Measurements from ENCODE around the gene TNPO2. TPM values are rescaled to one million over a fixed set of nuclear protein-coding genes. Genes with fewer than 3 reads are reported as not detected.

TNPO2 gene
- total and polyA plus RNA-seq, 4 donors, result 29.5 to 63.0 (median 43.1) TPM

GRCh38 chr19:12711187-12711586 lies 12.5 kb downstream of the TNPO2 start:
- no peaks in the 10 kb centered on the region for H3K27me3 ChIP-seq (ENCODE audit: control insufficient read depth in 3 of 3, insufficient read depth in 3 of 3, low read length in 2 of 3)
- no peak for ATAC-seq (ENCODE audit: insufficient read depth, low FRiP score)
- peaks cover 18 to 61% (median 53%) of the 10 kb centered on the region in 4 donors for H3K36me3 ChIP-seq (ENCODE audit: control insufficient read depth in 4 of 4, insufficient read depth in 4 of 4, low read length in 4 of 4)
- no peak for DNase-seq
- H3K9ac ChIP-seq (ENCODE audit: insufficient read depth in 1 of 2, low read length in 2 of 2), result no peak overlapping the region
- H3K4me1 ChIP-seq (ENCODE audit: control insufficient read depth in 5 of 5, insufficient read depth in 5 of 5, low read length in 5 of 5), result no peaks in the 10 kb centered on the region
- WGBS, 2 donors, result 96 to 98% methylated on average over 17 of the region's 17 CpGs
- TF ChIP-seq CTCF (IDR thresholded peaks at IDR 0.05; ENCODE audit: control extremely low read depth, extremely low read depth), result no peak
- H3K9me3 ChIP-seq (ENCODE audit: control insufficient read depth in 4 of 4, insufficient read depth in 3 of 4, low read length in 3 of 4), result no peaks in the 10 kb centered on the region
- H3K4me3 ChIP-seq, result no peak overlapping the region
- H3K27ac ChIP-seq (ENCODE audit: low read depth in 1 of 2, low read length in 1 of 2), result no peak overlapping the region

- no peaks in the 10 kb centered on the region for H3K4me1 ChIP-seq (ENCODE audit: control insufficient read depth in 5 of 5, insufficient read depth in 5 of 5, low read length in 5 of 5)
- no peak overlapping the region for H3K4me3 ChIP-seq
- 94 to 97% methylated on average over 8 of the region's 8 CpGs for WGBS, 2 donors
- no peak overlapping the region for H3K9ac ChIP-seq (ENCODE audit: insufficient read depth in 1 of 2, low read length in 2 of 2)
- no peak overlapping the region for H3K27ac ChIP-seq (ENCODE audit: low read depth in 1 of 2, low read length in 1 of 2)
- H3K36me3 ChIP-seq (ENCODE audit: control insufficient read depth in 4 of 4, insufficient read depth in 4 of 4, low read length in 4 of 4), result peaks cover 20 to 61% (median 43%) of the 10 kb centered on the region in 4 donors
- TF ChIP-seq CTCF (IDR thresholded peaks at IDR 0.05; ENCODE audit: control extremely low read depth, extremely low read depth), result no peak
- DNase-seq (no peak), ATAC-seq (ENCODE audit: insufficient read depth, low FRiP score) (no peak)
- H3K9me3 ChIP-seq (ENCODE audit: control insufficient read depth in 4 of 4, insufficient read depth in 3 of 4, low read length in 3 of 4), result no peaks in the 10 kb centered on the region
- no peaks in the 10 kb centered on the region for H3K27me3 ChIP-seq (ENCODE audit: control insufficient read depth in 3 of 3, insufficient read depth in 3 of 3, low read length in 2 of 3)
Observed at GRCh38 chr19:12708641-12709040, 15.1 kb downstream of the TNPO2 start.

- peaks cover 23 to 64% (median 44%) of the 10 kb centered on the region in 4 donors for H3K36me3 ChIP-seq (ENCODE audit: control insufficient read depth in 4 of 4, insufficient read depth in 4 of 4, low read length in 4 of 4)
- ATAC-seq (ENCODE audit: insufficient read depth, low FRiP score) (no peak), DNase-seq (no peak)
- no peaks in the 10 kb centered on the region for H3K9me3 ChIP-seq (ENCODE audit: control insufficient read depth in 4 of 4, insufficient read depth in 3 of 4, low read length in 3 of 4)
- no peak for TF ChIP-seq CTCF (IDR thresholded peaks at IDR 0.05; ENCODE audit: control extremely low read depth, extremely low read depth)
- H3K4me3 ChIP-seq, result no peak overlapping the region
- no peak overlapping the region for H3K27ac ChIP-seq (ENCODE audit: low read depth in 1 of 2, low read length in 1 of 2)
- WGBS, 2 donors, result 95 to 97% methylated on average over 13 of the region's 13 CpGs
- H3K27me3 ChIP-seq (ENCODE audit: control insufficient read depth in 3 of 3, insufficient read depth in 3 of 3, low read length in 2 of 3), result no peaks in the 10 kb centered on the region
- H3K4me1 ChIP-seq (ENCODE audit: control insufficient read depth in 5 of 5, insufficient read depth in 5 of 5, low read length in 5 of 5), result no peaks in the 10 kb centered on the region
- no peak overlapping the region for H3K9ac ChIP-seq (ENCODE audit: insufficient read depth in 1 of 2, low read length in 2 of 2)
Observed at GRCh38 chr19:12706332-12706718, 17.4 kb downstream of the TNPO2 start.

GRCh38 chr19:12705654-12706331 lies 17.9 kb downstream of the TNPO2 start:
- no peaks in the 10 kb centered on the region for H3K4me1 ChIP-seq (ENCODE audit: control insufficient read depth in 5 of 5, insufficient read depth in 5 of 5, low read length in 5 of 5)
- no peaks in the 10 kb centered on the region for H3K27me3 ChIP-seq (ENCODE audit: control insufficient read depth in 3 of 3, insufficient read depth in 3 of 3, low read length in 2 of 3)
- no peak overlapping the region for H3K27ac ChIP-seq (ENCODE audit: low read depth in 1 of 2, low read length in 1 of 2)
- no peak for DNase-seq
- no peak overlapping the region for H3K9ac ChIP-seq (ENCODE audit: insufficient read depth in 1 of 2, low read length in 2 of 2)
- no peak for ATAC-seq (ENCODE audit: insufficient read depth, low FRiP score)
- peaks cover 23 to 66% (median 44%) of the 10 kb centered on the region in 4 donors for H3K36me3 ChIP-seq (ENCODE audit: control insufficient read depth in 4 of 4, insufficient read depth in 4 of 4, low read length in 4 of 4)
- H3K4me3 ChIP-seq, result no peak overlapping the region
- 94 to 96% methylated on average over 28 to 29 of the region's 29 CpGs for WGBS, 2 donors
- TF ChIP-seq CTCF (IDR thresholded peaks at IDR 0.05; ENCODE audit: control extremely low read depth, extremely low read depth), result no peak
- no peaks in the 10 kb centered on the region for H3K9me3 ChIP-seq (ENCODE audit: control insufficient read depth in 4 of 4, insufficient read depth in 3 of 4, low read length in 3 of 4)

Measured in lung (tissue), 12 donors.